Fibroblast of lung (primary cell): ENCODE results near the gene WWOX.
"Not testable (repeated sequence)": the region's sequence is repeated elsewhere in the genome, so short reads cannot be mapped to it uniquely, and the experiment has no call there.

Experiments used
- EZH2 ChIP-seq: IDR thresholded peaks from 2 replicates; pipeline ENCODE4 v1.5.1; 2012; ENCODE audit warnings: low read length, control low read depth, mild to moderate bottlenecking; ENCODE audit errors: missing control alignments
- TF ChIP-seq, protein P1 (sequence below), 2 donors: IDR thresholded peaks in 1 of 2; conservative IDR thresholded peaks in 1 of 2; 1 replicate in 1 of 2; 2 replicates in 1 of 2; pipeline ENCODE4 v1.5.1; 2011 to 2012; ENCODE audit warnings: low read length in 2 of 2, control low read depth in 1 of 2, inconsistent platforms in 1 of 2, low read depth in 1 of 2, mild to moderate bottlenecking in 1 of 2

DNA sequence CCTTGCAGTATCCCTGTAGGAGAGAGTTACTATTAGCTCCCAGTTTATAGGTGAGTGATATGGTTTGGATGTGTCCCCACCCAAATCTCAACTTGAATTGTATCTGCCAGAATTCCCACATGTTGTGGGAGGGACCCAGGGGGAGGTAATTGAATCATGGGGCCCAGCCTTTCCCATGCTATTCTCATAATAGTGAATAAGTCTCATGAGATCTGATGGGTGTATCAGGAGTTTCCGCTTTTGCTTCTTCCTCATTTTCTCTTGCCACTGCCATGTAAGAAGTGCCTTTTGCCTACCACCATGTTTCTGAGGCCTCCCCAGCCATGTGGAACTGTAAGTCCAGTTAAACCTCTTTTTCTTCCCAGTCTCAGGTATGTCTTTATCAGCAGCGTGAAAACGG, 592.3 kb downstream of the WWOX start:
- TF ChIP-seq, protein P1, sequence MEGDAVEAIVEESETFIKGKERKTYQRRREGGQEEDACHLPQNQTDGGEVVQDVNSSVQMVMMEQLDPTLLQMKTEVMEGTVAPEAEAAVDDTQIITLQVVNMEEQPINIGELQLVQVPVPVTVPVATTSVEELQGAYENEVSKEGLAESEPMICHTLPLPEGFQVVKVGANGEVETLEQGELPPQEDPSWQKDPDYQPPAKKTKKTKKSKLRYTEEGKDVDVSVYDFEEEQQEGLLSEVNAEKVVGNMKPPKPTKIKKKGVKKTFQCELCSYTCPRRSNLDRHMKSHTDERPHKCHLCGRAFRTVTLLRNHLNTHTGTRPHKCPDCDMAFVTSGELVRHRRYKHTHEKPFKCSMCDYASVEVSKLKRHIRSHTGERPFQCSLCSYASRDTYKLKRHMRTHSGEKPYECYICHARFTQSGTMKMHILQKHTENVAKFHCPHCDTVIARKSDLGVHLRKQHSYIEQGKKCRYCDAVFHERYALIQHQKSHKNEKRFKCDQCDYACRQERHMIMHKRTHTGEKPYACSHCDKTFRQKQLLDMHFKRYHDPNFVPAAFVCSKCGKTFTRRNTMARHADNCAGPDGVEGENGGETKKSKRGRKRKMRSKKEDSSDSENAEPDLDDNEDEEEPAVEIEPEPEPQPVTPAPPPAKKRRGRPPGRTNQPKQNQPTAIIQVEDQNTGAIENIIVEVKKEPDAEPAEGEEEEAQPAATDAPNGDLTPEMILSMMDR (conservative IDR thresholded peaks at IDR 0.05 in 1 of 2, IDR thresholded peaks at IDR 0.05 in 1 of 2; ENCODE audit: low read depth in 1 of 2, low read length in 2 of 2) = not testable (repeated sequence)
- not testable (repeated sequence) for TF ChIP-seq EZH2
